Superior temporal gyrus (tissue), 1 donor: ENCODE data around the gene OBI1.

Experiments
- DNase-seq: peaks from one replicate; pipeline ENCODE4 v3.0.0-alpha.2; 2016; ENCODE audit errors: extremely low spot score

The OBI1 gene

GRCh38 chr13:78603240-78603957, 55.6 kb downstream of the OBI1 start, which contains the start of gene POU4F1:
Gene POU4F1, minus strand, starts transcription at chr13:78603552. Its CDS starts 226 bp downstream, at chr13:78603326.
- no peak for DNase-seq

DNA sequence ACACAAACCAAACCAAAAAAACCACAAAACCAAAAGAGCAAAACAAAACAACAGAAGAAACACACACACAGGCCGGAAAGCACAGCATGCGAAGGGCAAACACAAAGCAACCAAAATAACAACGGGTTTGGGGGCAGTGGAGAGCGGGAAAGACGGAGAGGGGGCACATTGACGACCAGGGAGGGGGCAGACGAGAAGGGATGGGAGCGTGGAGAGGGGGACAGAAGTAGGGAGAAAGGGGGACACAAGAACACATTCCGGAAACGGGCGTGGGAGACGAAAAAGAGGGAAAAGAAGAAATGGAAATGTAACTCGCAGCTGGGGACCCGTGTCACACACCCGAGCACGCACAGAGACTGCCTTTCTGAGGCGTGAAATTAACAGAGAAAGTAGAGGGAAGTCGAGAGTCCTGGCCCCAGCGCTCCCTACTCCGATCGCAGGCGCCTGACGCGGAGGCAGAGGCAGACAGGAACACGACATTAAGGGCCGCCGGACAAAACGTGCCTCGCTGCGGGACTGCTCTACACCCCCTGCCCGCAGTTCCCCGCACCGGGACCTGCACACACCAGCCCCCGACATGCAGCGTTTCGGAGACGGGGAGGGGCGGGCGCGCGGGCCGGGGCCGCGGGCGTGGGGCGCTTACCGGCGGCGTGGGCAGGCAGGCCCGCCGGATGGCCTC, 56.3 kb downstream of the OBI1 start:
- no peak for DNase-seq

DNA sequence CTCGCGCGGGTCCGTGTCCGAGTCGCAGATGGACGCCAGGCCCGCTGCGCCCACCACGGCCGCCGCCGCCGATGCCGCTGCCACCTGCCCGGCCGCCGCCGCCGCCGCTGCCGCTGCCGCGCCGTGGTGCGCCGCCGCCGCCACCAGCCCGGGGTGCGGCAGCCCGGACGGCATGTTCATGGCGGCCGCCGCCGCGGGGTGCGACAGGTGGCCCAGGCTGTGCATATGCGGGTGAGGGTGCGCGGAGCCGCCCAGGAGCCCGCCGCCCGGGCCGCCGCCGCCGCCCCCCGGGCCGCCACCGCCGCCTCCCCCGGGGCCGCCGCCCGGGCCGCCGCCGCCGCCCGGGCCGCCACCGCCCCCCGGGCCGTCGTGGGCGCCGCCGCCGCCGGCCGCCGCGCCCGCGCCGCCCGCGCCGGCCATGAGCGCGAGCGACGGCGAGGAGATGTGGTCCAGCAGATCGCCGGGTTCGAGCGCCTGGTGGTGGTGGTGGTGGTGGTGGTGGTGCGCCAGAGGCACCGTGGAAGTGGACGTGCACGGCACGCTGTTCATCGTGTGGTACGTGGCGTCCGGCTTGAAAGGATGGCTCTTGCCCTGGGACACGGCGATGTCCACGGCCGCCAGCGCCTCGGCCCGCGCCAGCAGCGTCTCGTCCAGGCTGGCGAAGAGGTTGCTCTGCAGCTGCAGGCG, 56.9 kb downstream of the OBI1 start:
- DNase-seq: no peak

GRCh38 chr13:78601124-78601873, 57.7 kb downstream of the OBI1 start:
- DNase-seq: no peak

- DNase-seq: no peak
These were observed 58.6 kb downstream of the OBI1 start for GRCh38 chr13:78600280-78600883.

DNA sequence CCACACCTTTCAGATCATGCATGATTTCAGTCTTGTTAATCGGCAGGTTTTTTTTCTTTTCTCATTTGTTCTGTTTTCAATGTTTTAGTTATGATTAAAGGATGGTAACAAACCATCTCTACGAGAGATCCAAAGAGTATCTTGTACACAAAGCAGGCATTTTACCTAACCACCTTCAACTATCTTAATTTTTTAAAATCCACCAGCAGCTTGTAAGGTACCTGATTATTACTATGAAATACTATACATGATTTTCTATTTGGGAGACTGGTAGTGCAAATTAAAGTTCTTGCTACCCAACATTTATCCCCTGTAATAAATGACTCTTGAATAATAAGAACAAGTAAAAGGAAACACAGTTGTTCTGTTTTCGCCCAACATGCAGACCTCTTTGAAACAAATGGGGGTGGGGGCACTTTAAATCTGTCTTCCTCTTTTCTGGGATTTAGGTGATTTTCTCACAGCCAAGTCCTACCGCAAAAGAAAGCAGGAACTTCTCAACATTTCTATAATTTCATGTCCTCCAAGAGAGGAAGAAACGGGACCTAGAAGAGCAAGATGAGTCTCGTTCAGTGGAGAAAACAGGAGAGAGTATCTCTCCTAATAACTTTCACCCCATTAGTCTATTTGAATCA, 59.2 kb downstream of the OBI1 start:
- DNase-seq: no peak

DNA sequence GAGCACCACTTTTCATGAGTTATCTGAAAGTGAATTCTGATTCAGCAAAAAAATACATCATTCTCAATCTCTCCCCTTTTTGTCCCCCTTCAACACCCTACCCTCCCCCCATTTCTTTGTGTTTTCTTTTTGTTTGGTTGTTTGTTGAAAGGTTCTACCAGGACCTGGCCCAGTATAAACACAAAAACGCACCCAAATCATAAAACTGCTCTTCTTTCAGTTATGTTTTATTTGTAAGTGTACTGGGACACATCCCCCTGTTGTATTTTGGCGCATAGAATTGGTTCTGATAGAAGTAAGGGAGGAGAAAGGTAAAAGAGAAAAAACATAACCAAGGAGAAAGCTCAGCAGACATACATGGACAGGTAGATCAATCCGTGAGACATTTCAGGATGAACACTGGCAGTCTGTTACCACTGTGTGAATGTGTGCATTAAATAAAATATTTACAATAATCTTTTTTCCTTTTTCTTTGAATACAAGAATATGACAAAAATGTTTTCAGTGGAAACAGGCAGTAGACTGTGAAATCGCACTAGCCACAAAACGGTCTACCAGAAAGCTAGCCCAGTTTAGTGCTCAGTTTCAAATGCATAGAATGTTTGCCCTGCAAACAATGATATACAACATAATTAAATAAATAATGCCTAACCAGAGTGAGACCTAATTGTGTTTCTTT, 59.9 kb downstream of the OBI1 start:
- DNase-seq: no peak

DNA sequence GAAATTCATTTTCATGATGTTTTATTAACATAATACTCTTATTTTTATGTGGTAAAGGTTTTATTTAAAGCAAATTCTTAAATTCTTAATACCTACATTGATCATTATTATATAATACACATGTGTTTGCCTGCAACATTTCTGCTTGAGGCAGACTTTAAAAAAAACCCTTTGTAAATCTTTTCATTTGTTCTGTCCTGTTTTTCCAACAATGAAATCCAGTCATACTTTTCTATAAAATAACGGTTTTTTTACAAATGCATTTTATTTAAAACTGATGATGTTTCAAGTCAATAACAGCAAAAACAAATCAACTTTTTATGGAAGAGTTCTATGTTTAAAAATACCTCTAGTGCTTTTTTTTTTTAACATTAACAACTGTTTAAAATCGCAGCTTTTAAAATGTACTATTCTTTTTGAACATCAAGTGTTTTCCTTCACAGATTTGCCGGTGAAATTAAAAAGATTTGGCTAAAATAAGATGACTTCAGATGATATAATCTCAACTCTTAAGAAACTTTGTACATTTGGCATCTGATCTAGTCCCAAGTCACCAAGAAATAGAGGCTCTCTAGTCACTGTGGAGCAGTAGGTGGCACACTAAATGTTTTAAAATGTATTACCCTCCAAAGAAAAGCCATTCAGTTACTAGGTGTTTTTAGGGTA, 60.7 kb downstream of the OBI1 start:
- DNase-seq: no peak

GRCh38 chr13:78597602-78597932, 61.4 kb downstream of the OBI1 start:
- no peak for DNase-seq

DNA sequence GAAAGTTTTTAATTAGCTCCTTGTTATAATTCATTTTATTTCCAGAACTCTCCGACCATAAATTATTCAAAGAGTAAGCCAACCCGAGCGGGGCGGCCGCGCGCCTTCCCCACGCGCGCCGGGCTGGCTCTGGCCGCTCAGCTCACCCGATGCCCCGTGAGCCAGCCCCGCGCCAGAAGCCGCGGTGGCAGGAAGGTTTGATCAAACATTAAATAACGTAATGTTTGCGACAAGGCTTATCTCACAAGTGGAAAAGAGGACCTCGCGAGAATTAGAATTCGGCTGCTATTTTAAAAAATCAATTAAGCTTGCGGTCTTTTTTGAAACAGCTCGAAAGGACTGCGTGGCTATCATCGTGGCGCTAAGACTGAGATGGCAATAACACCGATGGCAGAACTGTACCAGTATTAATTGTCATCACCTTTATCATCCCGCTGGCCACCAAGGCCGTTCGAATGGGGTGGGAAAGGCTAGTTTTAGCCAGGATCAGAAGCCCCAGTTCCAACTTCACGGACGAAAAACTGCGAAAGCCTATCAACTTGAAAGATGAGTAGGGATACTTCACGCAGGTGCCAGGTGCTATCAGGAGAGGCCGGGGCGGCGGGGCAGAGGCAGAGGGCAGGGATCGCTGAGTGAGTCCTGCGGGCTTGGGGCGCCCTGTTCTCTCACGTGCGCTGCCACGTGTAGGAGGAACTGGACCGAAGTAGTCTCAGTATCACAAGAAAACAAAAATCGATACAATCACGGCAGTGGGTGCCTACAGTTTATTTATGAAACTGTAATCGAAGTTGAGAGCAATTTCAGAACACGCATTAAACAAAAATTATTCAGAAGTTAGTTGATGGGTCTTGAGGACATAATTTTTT, 62.0 kb downstream of the OBI1 start:
- DNase-seq: no peak

DNA sequence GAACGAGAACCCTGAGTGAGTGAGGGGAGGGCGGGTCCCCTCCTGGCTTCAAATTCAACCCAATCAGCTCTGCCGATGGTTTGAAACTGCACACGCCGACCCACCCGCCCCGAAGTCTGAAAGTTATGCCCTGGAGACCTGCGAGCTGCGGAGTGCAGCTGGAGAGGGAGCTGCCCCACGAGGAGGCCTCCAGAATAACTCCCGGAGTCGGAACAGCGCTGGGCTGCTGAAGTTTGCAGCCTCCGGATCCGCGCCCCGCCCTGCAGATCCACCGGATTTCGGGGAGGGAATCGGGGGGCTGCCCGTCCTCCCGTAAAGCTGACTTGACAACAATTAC, 62.6 kb downstream of the OBI1 start:
- DNase-seq: no peak

DNA sequence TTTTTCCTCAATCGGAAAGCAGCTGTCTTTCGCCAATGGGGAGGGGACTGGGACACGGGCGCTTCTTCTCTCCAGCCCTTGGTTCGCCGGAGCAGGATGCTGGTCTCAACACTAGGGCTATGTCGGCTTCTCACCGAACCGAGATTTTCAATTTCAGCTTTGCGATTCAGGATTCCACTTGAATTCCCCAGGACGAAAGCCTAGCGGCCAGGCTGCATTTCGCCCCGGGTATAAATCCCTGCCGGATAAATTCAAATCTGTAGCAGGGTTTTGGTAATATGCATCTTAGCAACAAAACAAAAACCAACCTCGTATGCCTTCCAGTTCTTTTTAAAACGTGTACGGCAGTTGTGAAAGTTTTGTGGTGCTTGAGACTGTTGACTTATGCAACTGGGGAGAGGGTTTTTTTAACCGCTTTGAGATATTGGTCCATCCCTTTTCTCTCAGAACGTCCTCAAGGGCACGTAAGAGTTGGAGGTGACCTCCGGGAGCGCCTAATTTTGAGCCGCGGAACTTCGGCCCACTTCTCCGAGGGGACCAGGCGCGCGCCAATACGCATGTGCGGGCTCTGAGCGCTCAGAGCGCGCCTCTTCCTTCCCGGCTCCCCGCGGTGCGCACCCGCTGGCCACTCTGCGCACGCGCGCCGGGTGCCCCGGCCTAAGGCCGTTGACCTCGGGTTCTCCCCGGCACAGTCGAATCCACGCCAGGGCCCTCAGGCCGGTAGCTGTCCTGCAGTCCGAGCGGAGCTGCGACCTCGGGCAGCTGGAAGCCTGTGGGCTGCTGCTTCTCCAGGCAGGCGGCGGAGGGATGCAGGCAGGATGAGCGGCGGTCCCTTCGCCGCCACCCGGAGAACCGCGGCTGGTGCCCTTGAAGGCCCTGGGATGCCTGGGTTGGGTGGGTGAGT, 63.2 kb downstream of the OBI1 start:
- no peak for DNase-seq

DNA sequence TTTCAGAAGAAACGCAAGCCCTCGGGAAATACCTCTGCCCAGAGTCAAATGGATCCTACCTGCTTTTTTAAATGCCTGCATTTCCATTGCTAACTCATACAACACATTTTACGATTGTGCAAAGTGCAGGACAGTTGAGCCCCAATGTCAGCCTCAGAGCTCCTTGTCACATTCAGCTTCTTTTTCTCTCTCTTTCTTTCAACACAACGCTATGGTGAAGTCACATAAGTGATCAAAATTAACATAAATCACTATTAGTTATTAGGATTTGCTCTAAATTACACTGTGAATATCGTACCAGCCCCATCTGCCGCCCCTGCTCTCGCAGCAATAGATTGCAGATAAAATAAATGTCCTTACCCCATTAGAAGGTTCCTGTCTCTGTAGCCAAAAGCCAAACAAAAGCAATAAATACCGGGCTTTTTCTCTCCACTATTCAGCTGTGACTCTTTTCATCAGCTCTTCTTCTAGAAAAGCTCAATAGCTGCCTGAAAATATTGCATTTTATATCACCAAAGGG, 64.4 kb downstream of the OBI1 start:
- DNase-seq: no peak

- DNase-seq: no peak
These were observed 65.1 kb downstream of the OBI1 start for GRCh38 chr13:78593652-78594455.

- no peak for DNase-seq
These were observed 65.8 kb downstream of the OBI1 start for GRCh38 chr13:78593129-78593528.

GRCh38 chr13:78592584-78592983, 66.4 kb downstream of the OBI1 start:
- DNase-seq: no peak

DNA sequence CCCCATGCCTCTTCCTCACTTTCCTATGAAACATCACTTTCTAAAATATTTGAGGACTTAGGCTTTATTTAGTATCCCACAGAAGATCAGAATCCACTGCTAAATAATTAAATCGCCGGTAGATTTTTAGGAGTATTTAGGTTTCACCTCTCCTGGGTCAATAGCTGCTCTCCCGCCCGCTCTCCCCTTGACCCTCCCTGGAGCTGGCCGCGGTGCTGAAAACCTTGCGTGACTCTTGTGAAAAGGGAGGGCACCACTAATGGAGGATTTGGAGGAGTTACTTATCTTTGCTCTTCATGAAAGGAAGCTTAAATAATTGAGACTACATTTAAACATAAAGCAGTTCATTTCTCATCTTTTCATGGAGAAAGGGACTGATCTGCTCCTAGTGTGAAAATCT, 69.7 kb downstream of the OBI1 start:
- DNase-seq: no peak
